Skeletal muscle tissue (tissue), 4 donors: Measurements from ENCODE around the gene ANKH. TPM values are rescaled to one million over a fixed set of nuclear protein-coding genes. Genes with fewer than 3 reads are reported as not detected.
"Not testable (repeated sequence)": the region's sequence is repeated elsewhere in the genome, so short reads cannot be mapped to it uniquely, and the experiment has no call there.

ENCODE experiments used
- H3K27ac ChIP-seq: one replicate; pipeline ENCODE4 v1.7.0; 2013; ENCODE audit warnings: mild to moderate bottlenecking, low read depth, low read length, inconsistent platforms
- H3K27me3 ChIP-seq, 3 donors: one replicate each; pipeline ENCODE4 v1.7.0; 2013; ENCODE audit warnings: low read length in 3 of 3; ENCODE audit not compliant: control insufficient read depth in 3 of 3, insufficient read depth in 3 of 3
- H3K36me3 ChIP-seq, 3 donors: one replicate each; pipeline ENCODE4 v1.7.0; 2013; ENCODE audit warnings: low read length in 3 of 3; ENCODE audit not compliant: control insufficient read depth in 3 of 3, insufficient read depth in 3 of 3
- H3K4me1 ChIP-seq, 3 donors: one replicate each; pipeline ENCODE4 v1.7.0; 2013; ENCODE audit warnings: low read length in 3 of 3, mild to moderate bottlenecking in 3 of 3; ENCODE audit not compliant: control insufficient read depth in 3 of 3, insufficient read depth in 3 of 3
- H3K4me3 ChIP-seq, 3 donors: one replicate each; pipeline ENCODE4 v1.7.0; 2013; ENCODE audit warnings: low read length in 3 of 3
- H3K9ac ChIP-seq, 3 donors: one replicate each; pipeline ENCODE4 v1.7.0; 2013; ENCODE audit warnings: low read length in 3 of 3, mild to moderate bottlenecking in 3 of 3, moderate library complexity in 2 of 3, low read depth in 1 of 3
- H3K9me3 ChIP-seq, 3 donors: one replicate each; pipeline ENCODE4 v1.7.0; 2013; ENCODE audit warnings: low read length in 3 of 3; ENCODE audit not compliant: control insufficient read depth in 3 of 3
- total RNA-seq: library from RNA; depleted of rRNA; stranded (reverse); fragments of >200 nt; gene quantifications from one replicate; pipeline ENCODE4 v1.2.3, GENCODE V29; 2014
- donor health status: Osteomylitis.

ANKH gene
- total RNA-seq, 1 donor from 2014 or later = 13.0 TPM

- peaks cover 19 to 35% (median 31%) of the 10 kb centered on the region in 3 donors for H3K4me1 ChIP-seq
- not testable (repeated sequence) for H3K9ac ChIP-seq, H3K36me3 ChIP-seq, H3K4me3 ChIP-seq, H3K27ac ChIP-seq, H3K9me3 ChIP-seq, H3K27me3 ChIP-seq
Measured at GRCh38 chr5:14848942-14849341, 22.6 kb downstream of the ANKH start.

- Histone ChIP-seq H3K36me3 (peaks cover 0 to 3% (median 2%) of the 10 kb centered on the region in 3 donors), H3K27ac (no peak overlapping the region), H3K27me3 (no peaks in the 10 kb centered on the region), H3K4me3 (no peak overlapping the region), H3K4me1 (peaks cover 19 to 35% (median 31%) of the 10 kb centered on the region in 3 donors), H3K9me3 (no peaks in the 10 kb centered on the region), H3K9ac (no peak overlapping the region)
Measured at GRCh38 chr5:14848385-14848784, 23.2 kb downstream of the ANKH start.

- H3K4me1 ChIP-seq = peaks cover 12 to 29% (median 25%) of the 10 kb centered on the region in 3 donors
- no peak overlapping the region for H3K4me3 ChIP-seq
- H3K27ac ChIP-seq = no peak overlapping the region
- H3K9ac ChIP-seq = no peak overlapping the region
- no peaks in the 10 kb centered on the region for H3K27me3 ChIP-seq
- H3K9me3 ChIP-seq = no peaks in the 10 kb centered on the region
- peaks cover 0 to 3% (median 2%) of the 10 kb centered on the region in 3 donors for H3K36me3 ChIP-seq
Measured at GRCh38 chr5:14847471-14847870, 24.1 kb downstream of the ANKH start.

- H3K36me3 ChIP-seq = peaks cover 0 to 4% (median 0%) of the 10 kb centered on the region in 3 donors
- H3K9ac ChIP-seq = no peak overlapping the region
- no peak overlapping the region for H3K27ac ChIP-seq
- no peak overlapping the region for H3K4me3 ChIP-seq
- no peaks in the 10 kb centered on the region for H3K4me1 ChIP-seq
- no peaks in the 10 kb centered on the region for H3K9me3 ChIP-seq
- H3K27me3 ChIP-seq = no peaks in the 10 kb centered on the region
Measured at GRCh38 chr5:14842117-14842516, 29.5 kb downstream of the ANKH start.

GRCh38 chr5:14840624-14841023, 31.0 kb downstream of the ANKH start:
- Histone ChIP-seq H3K4me1 (no peaks in the 10 kb centered on the region), H3K4me3 (no peak overlapping the region), H3K27ac (no peak overlapping the region), H3K27me3 (no peaks in the 10 kb centered on the region), H3K36me3 (peaks cover 0 to 4% (median 0%) of the 10 kb centered on the region in 3 donors), H3K9me3 (no peaks in the 10 kb centered on the region), H3K9ac (no peak overlapping the region)

- Histone ChIP-seq H3K27ac (no peak overlapping the region), H3K27me3 (no peaks in the 10 kb centered on the region), H3K36me3 (peaks cover 0 to 4% (median 0%) of the 10 kb centered on the region in 3 donors), H3K4me1 (peaks cover 1 to 6% (median 5%) of the 10 kb centered on the region in 3 donors), H3K4me3 (no peak overlapping the region), H3K9me3 (no peaks in the 10 kb centered on the region), H3K9ac (no peak overlapping the region)
Measured at GRCh38 chr5:14838396-14839319, 32.9 kb downstream of the ANKH start.

GRCh38 chr5:14837423-14838122, 34.0 kb downstream of the ANKH start:
- not testable (repeated sequence) for H3K9me3 ChIP-seq, H3K4me3 ChIP-seq, H3K36me3 ChIP-seq, H3K27me3 ChIP-seq, H3K9ac ChIP-seq, H3K27ac ChIP-seq
- peaks cover 5 to 16% (median 6%) of the 10 kb centered on the region in 3 donors for H3K4me1 ChIP-seq

- Histone ChIP-seq H3K9me3 (no peaks in the 10 kb centered on the region), H3K36me3 (peaks cover 0 to 3% (median 2%) of the 10 kb centered on the region in 3 donors), H3K27ac (no peak overlapping the region), H3K9ac (no peak overlapping the region), H3K4me1 (peaks cover 21 to 34% (median 22%) of the 10 kb centered on the region in 3 donors), H3K27me3 (no peaks in the 10 kb centered on the region), H3K4me3 (no peak overlapping the region)
Measured at GRCh38 chr5:14834584-14835550, 36.7 kb downstream of the ANKH start.

GRCh38 chr5:14834062-14834461, 37.5 kb downstream of the ANKH start:
- Histone ChIP-seq H3K36me3 (peaks cover 0 to 3% (median 2%) of the 10 kb centered on the region in 3 donors), H3K4me3 (no peak overlapping the region), H3K9ac (no peak overlapping the region), H3K9me3 (no peaks in the 10 kb centered on the region), H3K4me1 (peaks cover 21 to 40% (median 30%) of the 10 kb centered on the region in 3 donors), H3K27me3 (no peaks in the 10 kb centered on the region), H3K27ac (no peak overlapping the region)
